Thoracic aorta (tissue), 2 donors: ENCODE results near the gene SKIC3. TPM values are rescaled to one million over a fixed set of nuclear protein-coding genes. Genes with fewer than 3 reads are reported as not detected.

Experiments
- ATAC-seq: fragments of 150-250 bp; one replicate; pipeline ENCODE4 v1.8.0; 2017; ENCODE audit warnings: low read depth; ENCODE audit not compliant: insufficient number of reproducible peaks, low FRiP score
- DNase-seq: peaks from one replicate; pipeline ENCODE4 v3.0.0-alpha.2; 2020; ENCODE audit warnings: low spot score
- H3K27ac ChIP-seq, 2 donors: fragments of 200-600 bp; sonication (generic); 1 replicate in 1 of 2; 2 replicates in 1 of 2; pipeline ENCODE4 v1.5.1; 2016; ENCODE audit warnings: mild to moderate bottlenecking in 2 of 2, moderate library complexity in 2 of 2
- H3K27me3 ChIP-seq: fragments of 200-600 bp; sonication (generic); replicated peaks from 2 replicates; pipeline ENCODE4 v1.6.0; 2016; ENCODE audit warnings: mild to moderate bottlenecking; ENCODE audit not compliant: insufficient read depth
- H3K36me3 ChIP-seq: fragments of 200-600 bp; sonication (generic); one replicate; pipeline ENCODE4 v1.5.1; 2016
- H3K4me1 ChIP-seq, 2 donors: fragments of 200-600 bp; sonication (generic); 1 replicate in 1 of 2; 2 replicates in 1 of 2; pipeline versions ENCODE4 v1.5.1 to v1.6.0; 2016; ENCODE audit warnings: low read depth in 2 of 2, mild to moderate bottlenecking in 1 of 2; ENCODE audit not compliant: control insufficient read depth in 1 of 2
- H3K4me3 ChIP-seq: fragments of 200-600 bp; sonication (generic); 2 replicates; pipeline ENCODE4 v1.5.1; 2016; ENCODE audit warnings: mild to moderate bottlenecking
- H3K9me3 ChIP-seq: fragments of 200-600 bp; sonication (generic); 2 replicates; pipeline ENCODE4 v1.5.1; 2016
- total RNA-seq, 2 donors: library from RNA; depleted of rRNA; stranded (reverse); fragments of >200 nt; gene quantifications; one replicate each; pipeline versions ENCODE4 v1.1.0 to v1.2.3, GENCODE V29; 2016
- TF ChIP-seq, protein P1 (sequence below): fragments of 200-600 bp; sonication (generic); IDR thresholded peaks from one replicate; pipeline ENCODE4 v1.5.1; 2019; ENCODE audit warnings: antibody characterized with exemption

The SKIC3 gene
- total RNA-seq, 2 donors from 2014 or later, result 53.2 to 78.0 TPM

- ATAC-seq (no peak), DNase-seq (no peak)
- Histone ChIP-seq H3K9me3 (no peaks in the 10 kb centered on the region), H3K4me3 (no peak overlapping the region), H3K36me3 (no peaks in the 10 kb centered on the region), H3K27me3 (no peaks in the 10 kb centered on the region), H3K4me1 (peaks cover 0 to 20% of the 10 kb centered on the region in 2 donors), H3K27ac (peak overlapping the region in 1 of 2 donors; percentile 62)
- TF ChIP-seq, protein P1, sequence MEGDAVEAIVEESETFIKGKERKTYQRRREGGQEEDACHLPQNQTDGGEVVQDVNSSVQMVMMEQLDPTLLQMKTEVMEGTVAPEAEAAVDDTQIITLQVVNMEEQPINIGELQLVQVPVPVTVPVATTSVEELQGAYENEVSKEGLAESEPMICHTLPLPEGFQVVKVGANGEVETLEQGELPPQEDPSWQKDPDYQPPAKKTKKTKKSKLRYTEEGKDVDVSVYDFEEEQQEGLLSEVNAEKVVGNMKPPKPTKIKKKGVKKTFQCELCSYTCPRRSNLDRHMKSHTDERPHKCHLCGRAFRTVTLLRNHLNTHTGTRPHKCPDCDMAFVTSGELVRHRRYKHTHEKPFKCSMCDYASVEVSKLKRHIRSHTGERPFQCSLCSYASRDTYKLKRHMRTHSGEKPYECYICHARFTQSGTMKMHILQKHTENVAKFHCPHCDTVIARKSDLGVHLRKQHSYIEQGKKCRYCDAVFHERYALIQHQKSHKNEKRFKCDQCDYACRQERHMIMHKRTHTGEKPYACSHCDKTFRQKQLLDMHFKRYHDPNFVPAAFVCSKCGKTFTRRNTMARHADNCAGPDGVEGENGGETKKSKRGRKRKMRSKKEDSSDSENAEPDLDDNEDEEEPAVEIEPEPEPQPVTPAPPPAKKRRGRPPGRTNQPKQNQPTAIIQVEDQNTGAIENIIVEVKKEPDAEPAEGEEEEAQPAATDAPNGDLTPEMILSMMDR, result no peak
Observed at GRCh38 chr5:95533106-95533505, 21.7 kb downstream of the SKIC3 start.

- peaks cover 0 to 17% of the 10 kb centered on the region in 2 donors for H3K4me1 ChIP-seq
- no peaks in the 10 kb centered on the region for H3K9me3 ChIP-seq
- no peak overlapping the region for H3K27ac ChIP-seq
- ATAC-seq (no peak), DNase-seq (no peak)
- no peak overlapping the region for H3K4me3 ChIP-seq
- TF ChIP-seq, protein P1, result no peak
- H3K27me3 ChIP-seq, result no peaks in the 10 kb centered on the region
- H3K36me3 ChIP-seq, result no peaks in the 10 kb centered on the region
Observed at GRCh38 chr5:95532415-95532814, 22.4 kb downstream of the SKIC3 start.

DNA sequence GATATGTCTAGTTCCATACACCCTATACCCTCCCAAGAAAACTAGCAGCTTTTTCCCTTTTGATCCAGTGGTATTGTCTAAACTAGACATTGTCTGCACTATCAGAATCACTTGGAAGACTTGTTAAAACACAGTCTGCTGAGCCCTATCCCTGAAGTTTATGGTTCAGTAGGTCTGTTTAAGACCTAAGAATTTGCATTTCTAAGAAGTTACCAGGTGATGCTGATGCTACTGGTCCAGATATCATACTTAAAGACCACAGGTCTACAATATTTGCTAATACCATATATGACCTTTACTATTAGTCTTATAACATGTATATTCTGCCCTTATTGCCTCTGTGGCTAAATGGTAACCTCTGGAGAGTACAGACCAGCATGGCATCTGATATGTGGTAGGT, 23.3 kb downstream of the SKIC3 start:
- Histone ChIP-seq H3K27me3 (no peaks in the 10 kb centered on the region), H3K4me1 (peaks cover 0 to 13% of the 10 kb centered on the region in 2 donors), H3K36me3 (peaks cover 4% of the 10 kb centered on the region), H3K27ac (no peak overlapping the region), H3K9me3 (no peaks in the 10 kb centered on the region), H3K4me3 (no peak overlapping the region)
- TF ChIP-seq, protein P1, result no peak
- ATAC-seq (no peak), DNase-seq (no peak)

- H3K4me3 ChIP-seq, result no peak overlapping the region
- H3K36me3 ChIP-seq, result peaks cover 5% of the 10 kb centered on the region
- TF ChIP-seq, protein P1, result no peak
- ATAC-seq (no peak), DNase-seq (no peak)
- no peaks in the 10 kb centered on the region for H3K27me3 ChIP-seq
- no peak overlapping the region for H3K27ac ChIP-seq
- H3K9me3 ChIP-seq, result no peaks in the 10 kb centered on the region
- peaks cover 0 to 13% of the 10 kb centered on the region in 2 donors for H3K4me1 ChIP-seq
Observed at GRCh38 chr5:95530416-95530815, 24.4 kb downstream of the SKIC3 start.

DNA sequence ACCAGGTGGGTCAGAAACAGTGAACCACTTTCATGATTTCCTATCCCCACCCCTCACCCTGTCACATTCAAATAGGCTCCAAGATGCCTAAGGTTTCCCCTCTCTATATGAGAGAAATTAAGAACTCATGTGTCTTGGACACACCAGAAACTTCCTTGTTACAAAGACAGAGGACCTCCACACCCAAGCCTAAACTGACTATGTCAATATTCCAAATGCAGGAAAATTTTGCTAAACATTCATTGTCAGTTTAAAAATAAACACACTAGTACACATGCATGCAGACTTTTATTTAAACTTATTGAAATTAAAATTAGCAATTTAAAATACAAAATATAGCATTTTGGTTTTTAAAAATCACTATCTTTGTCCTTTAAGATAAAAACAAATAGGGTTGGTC, 26.2 kb downstream of the SKIC3 start:
- Histone ChIP-seq H3K9me3 (no peaks in the 10 kb centered on the region), H3K4me3 (no peak overlapping the region), H3K4me1 (peaks cover 0 to 4% of the 10 kb centered on the region in 2 donors), H3K27me3 (no peaks in the 10 kb centered on the region), H3K27ac (no peak overlapping the region), H3K36me3 (peaks cover 16% of the 10 kb centered on the region)
- DNase-seq (no peak), ATAC-seq (no peak)
- TF ChIP-seq, protein P1, result no peak
